ENCODE measurements around the gene PBX1. TPM values are rescaled to one million over a fixed set of nuclear protein-coding genes. Genes with fewer than 3 reads are reported as not detected.
"Not testable (repeated sequence)": the region's sequence is repeated elsewhere in the genome, so short reads cannot be mapped to it uniquely, and the experiment has no call there.

PBX1 gene
- total RNA-seq = 100 to 1,000 TPM in 5 of 8 experiments, 10 to 100 TPM in 3; 27.8 to 268 (median 147) TPM

DNA sequence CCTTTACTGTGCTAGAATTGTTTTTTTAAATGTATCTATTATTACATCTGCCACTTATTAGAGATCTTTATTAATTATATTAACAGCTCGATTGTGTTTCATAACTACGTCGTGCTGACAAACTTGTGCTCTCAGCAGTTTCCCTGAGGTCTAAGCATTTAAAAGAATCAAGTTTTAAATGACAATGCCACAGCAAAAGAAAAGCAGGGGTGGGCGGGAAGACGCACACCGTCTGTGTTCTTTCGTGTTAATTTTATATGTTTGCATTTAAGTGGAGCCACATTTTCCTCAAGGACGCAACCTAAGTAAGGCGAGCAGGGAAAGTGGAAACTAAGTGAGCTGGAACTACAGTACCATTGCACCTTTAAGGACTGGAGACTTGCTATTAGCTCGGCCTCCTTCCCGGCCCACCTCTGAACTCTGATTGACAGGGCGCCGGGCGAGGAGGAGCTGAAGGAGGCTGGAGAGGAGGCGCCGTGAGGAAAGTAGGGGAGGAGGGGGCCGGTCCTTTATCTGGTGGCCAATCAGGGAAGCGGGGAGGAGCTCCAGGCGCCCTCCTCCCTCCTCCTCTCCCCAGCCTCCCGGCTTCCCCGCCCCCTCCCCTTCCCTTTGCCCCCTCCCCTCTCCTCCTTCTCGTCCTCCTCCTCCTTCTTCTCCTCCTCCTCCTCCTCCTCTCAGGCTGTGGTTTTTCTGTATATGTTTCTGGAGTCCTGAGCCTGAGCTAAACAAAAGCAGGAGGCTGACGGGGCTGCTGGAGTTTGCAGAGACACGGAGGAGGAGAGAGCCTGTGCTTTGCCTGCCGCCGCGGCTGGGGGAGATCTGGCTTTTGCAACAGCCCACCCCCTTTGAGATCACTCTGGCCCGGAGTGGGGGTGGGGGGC lies at the start of gene PBX1:
TSS of gene PBX1 (plus strand) at position 724 of the 881 bp plus-strand sequence.
- 0 to 10% (median 1%) methylated on average over 2 to 13 of the region's 28 CpGs for WGBS, 10 experiments
- Histone ChIP-seq H3K27ac (peak within 1 kb of the TSS; percentile 80), H3K4me3 (peak within 1 kb of the TSS; percentile 57 to 94 (median 70)), H3K4me1 (replicated peaks in 1 of 2) (peaks cover 0 to 8% of the 10 kb centered on the region in 2 donors)
- in situ Hi-C loops (cut with MboI; ENCODE audit: low pct_unique_long_range_greater_than_20kb in 2 of 9, low sequenced_read_pairs in 9 of 9, unreplicated experiment in 9 of 9) = loop anchor here in 2 of 9 experiments (25.0 kb wide), 1 partner anchor 504 kb away; no protein-coding TSS in a partner anchor
- peak; percentile 96 to 99 (median 98) for ATAC-seq (replicated peaks in 6 of 8)

DNA sequence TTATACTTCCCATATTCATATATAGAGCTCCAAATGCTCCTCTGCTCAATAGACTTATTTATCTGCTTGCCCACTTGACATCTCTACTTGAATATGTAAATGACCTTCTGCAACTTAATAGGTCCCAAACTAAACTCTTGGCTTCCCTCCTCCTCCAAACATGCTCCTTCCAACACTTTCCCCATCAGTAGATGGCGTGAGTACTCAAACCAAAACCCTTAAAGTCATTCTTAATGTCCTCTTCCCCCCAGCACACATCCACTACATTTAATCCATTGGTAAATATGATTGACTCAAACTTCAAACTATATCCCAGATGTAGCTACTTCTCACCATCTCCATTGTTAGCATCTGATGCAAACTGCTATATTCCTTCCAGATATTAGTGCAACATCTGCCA lies 48.5 kb upstream of the PBX1 start:
- peak in 3 of 8 experiments; percentile 27 to 62 (median 29) for ATAC-seq (replicated peaks in 6 of 8)

DNA sequence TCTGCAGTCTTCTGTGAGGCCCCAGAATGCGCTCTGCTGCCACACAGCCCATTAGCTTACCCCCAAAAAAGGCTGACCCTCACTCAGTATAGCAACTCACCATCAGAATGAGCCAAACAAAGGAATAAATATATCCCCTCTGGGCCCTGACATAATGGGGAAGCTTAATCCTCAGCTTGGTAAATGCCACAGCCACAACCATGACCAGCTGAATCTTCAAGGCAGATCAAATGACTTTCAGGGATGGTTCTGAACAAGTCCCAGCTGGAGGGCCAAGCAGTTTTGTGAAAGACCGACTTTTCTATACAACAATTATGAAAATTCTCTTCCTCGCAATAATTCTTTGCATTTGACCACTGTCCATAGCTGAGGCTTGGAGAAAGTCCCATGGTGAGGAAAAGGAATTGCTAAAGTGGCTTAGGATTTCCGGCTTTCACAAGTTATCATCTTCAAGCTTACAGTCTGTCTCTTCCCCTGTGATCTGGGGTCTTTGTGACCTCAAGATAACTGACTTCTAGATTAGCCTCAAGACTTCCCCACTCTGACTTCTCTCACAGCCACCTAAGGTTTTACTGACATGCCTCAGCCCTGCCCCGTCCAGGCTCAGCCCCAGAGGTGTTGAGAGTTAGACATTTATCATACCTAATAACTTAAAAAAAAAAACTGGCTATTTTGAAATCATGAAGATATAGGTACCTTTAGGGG lies 47.8 kb upstream of the PBX1 start:
- in situ Hi-C loops (cut with MboI; ENCODE audit: low pct_unique_long_range_greater_than_20kb in 2 of 9, low sequenced_read_pairs in 9 of 9, unreplicated experiment in 9 of 9) = no loop called here
- no peak for ATAC-seq (replicated peaks in 6 of 8)
- Histone ChIP-seq H3K4me1 (replicated peaks in 1 of 2) (peaks cover 11 to 13% of the 10 kb centered on the region in 2 donors), H3K4me3 (no peak overlapping the region), H3K27ac (no peak overlapping the region)
- 20 to 100% (median 81%) methylated on average over 1 to 5 of the region's 5 CpGs; no CpG with 5 or more reads in 1 of the 10 experiments for WGBS, 10 experiments

More for the DNA sequence above, 48.5 kb upstream of the PBX1 start:
- Histone ChIP-seq H3K27ac (no peak overlapping the region), H3K4me1 (replicated peaks in 1 of 2) (peaks cover 4 to 6% of the 10 kb centered on the region in 2 donors), H3K4me3 (no peak overlapping the region)
- in situ Hi-C loops (cut with MboI; ENCODE audit: low pct_unique_long_range_greater_than_20kb in 2 of 9, low sequenced_read_pairs in 9 of 9, unreplicated experiment in 9 of 9) = no loop called here
- WGBS, 10 experiments = 43 to 100% (median 89%) methylated on average over 1 of the region's 1 CpG; no CpG with 5 or more reads in 2 of the 10 experiments

DNA sequence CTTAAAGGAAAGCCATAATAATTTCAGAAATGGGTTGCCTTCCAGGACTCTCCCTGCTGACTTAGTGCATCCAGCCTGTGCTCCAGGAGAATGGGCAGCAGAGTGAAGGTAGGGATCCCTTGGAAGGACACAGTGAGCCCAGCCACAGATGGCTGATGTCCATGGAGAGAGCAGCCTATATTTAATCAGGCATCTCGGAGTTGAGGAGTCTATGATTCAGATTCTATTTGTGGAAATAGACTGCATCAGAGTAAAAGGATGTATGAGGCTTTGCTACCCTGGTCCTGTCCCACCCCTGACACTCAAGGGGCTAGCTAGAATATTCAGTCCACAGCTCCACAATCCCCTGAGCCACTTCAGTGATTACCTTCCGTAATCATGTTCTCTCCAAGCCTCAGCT lies 43.8 kb upstream of the PBX1 start:
- peak overlapping the region; percentile 45 to 68 for H3K27ac ChIP-seq
- no peak overlapping the region for H3K4me3 ChIP-seq
- WGBS, 10 experiments = 61 to 100% (median 94%) methylated on average over 1 to 2 of the region's 2 CpGs; no CpG with 5 or more reads in 3 of the 10 experiments
- in situ Hi-C loops (cut with MboI; ENCODE audit: low pct_unique_long_range_greater_than_20kb in 2 of 9, low sequenced_read_pairs in 9 of 9, unreplicated experiment in 9 of 9) = no loop called here
- peaks cover 33 to 39% of the 10 kb centered on the region in 2 donors for H3K4me1 ChIP-seq (replicated peaks in 1 of 2)
- peak in 2 of 8 experiments; percentile 14 to 30 for ATAC-seq (replicated peaks in 6 of 8)

DNA sequence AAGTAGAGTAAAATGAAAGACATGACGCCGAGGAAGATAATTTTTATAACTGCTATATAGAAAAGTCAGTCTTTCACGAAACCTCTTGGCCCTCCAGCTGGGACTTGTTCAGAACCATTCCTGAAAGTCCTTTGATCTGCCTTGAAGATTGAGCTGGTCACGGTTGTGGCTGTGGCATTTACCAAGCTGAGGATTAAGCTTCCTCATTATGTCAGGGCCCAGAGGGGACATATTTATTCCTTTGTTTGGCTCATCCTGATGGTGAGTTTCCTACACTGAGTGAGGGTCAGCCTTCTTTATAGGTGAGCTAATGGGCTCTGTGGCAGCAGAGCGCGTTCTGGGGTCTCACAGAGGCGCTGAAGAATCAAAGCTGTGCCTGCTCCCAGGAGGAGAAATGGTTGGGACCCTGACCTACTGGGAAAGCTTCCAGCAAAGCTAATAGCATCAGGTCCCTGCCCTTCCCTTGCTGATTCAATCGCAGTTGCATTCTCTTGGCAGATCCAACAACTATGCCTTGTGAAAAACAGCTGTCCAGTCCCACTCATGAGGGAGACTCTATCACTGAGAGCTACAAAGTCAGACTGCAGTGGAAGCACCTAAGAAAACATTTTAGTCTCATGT lies 43.2 kb upstream of the PBX1 start:
- Histone ChIP-seq H3K27ac (peak overlapping the region; percentile 45 to 68), H3K4me1 (replicated peaks in 1 of 2) (peaks cover 33 to 39% of the 10 kb centered on the region in 2 donors), H3K4me3 (no peak overlapping the region)
- 33 to 89% (median 66%) methylated on average over 3 to 8 of the region's 8 CpGs; no CpG with 5 or more reads in 2 of the 10 experiments for WGBS, 10 experiments
- peak; percentile 13 to 93 (median 56) for ATAC-seq (replicated peaks in 6 of 8)
- in situ Hi-C loops (cut with MboI; ENCODE audit: low pct_unique_long_range_greater_than_20kb in 2 of 9, low sequenced_read_pairs in 9 of 9, unreplicated experiment in 9 of 9) = no loop called here

DNA sequence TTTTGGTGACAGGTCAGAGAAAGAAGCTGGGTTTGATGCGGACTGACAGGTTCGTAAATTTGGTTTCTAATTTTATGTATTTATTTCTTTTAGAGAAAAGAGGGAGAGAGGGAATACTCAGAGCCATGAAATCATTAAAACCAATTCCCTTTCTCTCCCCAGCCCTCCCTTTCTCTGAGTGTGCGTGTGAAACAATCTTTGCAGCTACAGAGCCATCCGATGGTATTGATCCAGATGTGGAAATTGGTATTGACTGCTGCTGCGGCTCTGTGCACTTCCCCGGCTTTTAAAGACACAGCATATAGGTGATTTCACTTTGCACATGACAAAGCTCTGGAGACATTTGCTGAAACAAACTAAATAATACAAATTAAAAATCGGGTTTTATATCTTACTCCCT lies 42.4 kb upstream of the PBX1 start:
- 40 to 81% (median 61%) methylated on average over 1 to 7 of the region's 7 CpGs; no CpG with 5 or more reads in 1 of the 10 experiments for WGBS, 10 experiments
- peaks cover 33 to 39% of the 10 kb centered on the region in 2 donors for H3K4me1 ChIP-seq (replicated peaks in 1 of 2)
- in situ Hi-C loops (cut with MboI; ENCODE audit: low pct_unique_long_range_greater_than_20kb in 2 of 9, low sequenced_read_pairs in 9 of 9, unreplicated experiment in 9 of 9) = no loop called here
- ATAC-seq (replicated peaks in 6 of 8) = peak in 5 of 8 experiments; percentile 64 to 88 (median 76)
- no peak overlapping the region for H3K4me3 ChIP-seq
- peak overlapping the region; percentile 45 to 68 for H3K27ac ChIP-seq

- ATAC-seq (replicated peaks in 6 of 8) = peak in 5 of 8 experiments; percentile 49 to 79 (median 71)
- no peak overlapping the region for H3K27ac ChIP-seq
- 0 to 100% (median 48%) methylated on average over 1 to 3 of the region's 3 CpGs; no CpG with 5 or more reads in 1 of the 10 experiments for WGBS, 10 experiments
- H3K4me3 ChIP-seq = no peak overlapping the region
- peaks cover 33 to 39% of the 10 kb centered on the region in 2 donors for H3K4me1 ChIP-seq (replicated peaks in 1 of 2)
- in situ Hi-C loops (cut with MboI; ENCODE audit: low pct_unique_long_range_greater_than_20kb in 2 of 9, low sequenced_read_pairs in 9 of 9, unreplicated experiment in 9 of 9) = no loop called here
These were observed 40.2 kb upstream of the PBX1 start for GRCh38 chr1:164518692-164519332.

DNA sequence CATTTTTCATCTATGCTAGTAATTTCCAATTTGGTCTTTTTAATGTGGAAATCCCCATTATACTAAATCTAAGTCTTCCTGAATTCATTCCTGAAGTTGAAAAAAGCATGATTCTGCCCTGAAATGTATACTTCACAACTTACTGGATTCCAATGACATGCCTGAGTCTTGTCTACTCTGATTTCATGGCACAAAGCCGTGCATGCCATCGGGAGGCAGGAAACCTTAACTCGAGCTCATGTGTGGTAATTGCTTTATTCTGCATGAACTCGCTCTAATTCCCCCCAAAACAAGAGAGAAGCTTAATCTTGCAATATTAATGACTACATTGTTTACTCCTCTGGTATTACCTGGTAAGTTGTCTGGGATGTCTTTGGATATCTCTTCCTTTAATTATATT lies 39.6 kb upstream of the PBX1 start:
- ATAC-seq (replicated peaks in 6 of 8) = no peak
- Histone ChIP-seq H3K27ac (no peak overlapping the region), H3K4me1 (replicated peaks in 1 of 2) (peaks cover 33 to 39% of the 10 kb centered on the region in 2 donors), H3K4me3 (no peak overlapping the region)
- 76 to 100% (median 88%) methylated on average over 1 to 4 of the region's 4 CpGs; no CpG with 5 or more reads in 1 of the 10 experiments for WGBS, 10 experiments
- in situ Hi-C loops (cut with MboI; ENCODE audit: low pct_unique_long_range_greater_than_20kb in 2 of 9, low sequenced_read_pairs in 9 of 9, unreplicated experiment in 9 of 9) = no loop called here

DNA sequence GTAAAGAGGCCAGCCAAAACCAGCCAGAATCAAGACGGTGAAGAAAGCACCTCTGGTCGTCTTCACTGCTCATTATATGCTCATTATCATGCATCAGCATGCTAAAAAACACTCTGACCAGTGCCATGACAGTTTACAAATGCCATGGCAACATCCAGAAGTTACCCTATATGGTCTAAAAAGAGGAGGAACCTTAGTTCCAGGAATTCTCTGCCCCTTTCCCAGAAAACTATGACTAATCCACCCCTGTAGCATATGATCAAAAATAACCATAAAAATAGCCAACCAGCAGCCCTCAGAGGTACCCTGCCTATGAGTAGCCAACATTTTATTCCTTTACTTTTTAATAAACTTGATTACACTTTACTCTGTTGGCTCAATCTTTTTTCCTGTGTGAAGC lies 34.2 kb upstream of the PBX1 start:
- peak in 5 of 8 experiments; percentile 15 to 99 (median 81) for ATAC-seq (replicated peaks in 6 of 8)
- 33 to 74% (median 57%) methylated on average over 1 to 2 of the region's 2 CpGs; no CpG with 5 or more reads in 5 of the 10 experiments for WGBS, 10 experiments
- H3K4me3 ChIP-seq = no peak overlapping the region
- no peak overlapping the region for H3K27ac ChIP-seq
- in situ Hi-C loops (cut with MboI; ENCODE audit: low pct_unique_long_range_greater_than_20kb in 2 of 9, low sequenced_read_pairs in 9 of 9, unreplicated experiment in 9 of 9) = no loop called here
- no peaks in the 10 kb centered on the region for H3K4me1 ChIP-seq (replicated peaks in 1 of 2)

DNA sequence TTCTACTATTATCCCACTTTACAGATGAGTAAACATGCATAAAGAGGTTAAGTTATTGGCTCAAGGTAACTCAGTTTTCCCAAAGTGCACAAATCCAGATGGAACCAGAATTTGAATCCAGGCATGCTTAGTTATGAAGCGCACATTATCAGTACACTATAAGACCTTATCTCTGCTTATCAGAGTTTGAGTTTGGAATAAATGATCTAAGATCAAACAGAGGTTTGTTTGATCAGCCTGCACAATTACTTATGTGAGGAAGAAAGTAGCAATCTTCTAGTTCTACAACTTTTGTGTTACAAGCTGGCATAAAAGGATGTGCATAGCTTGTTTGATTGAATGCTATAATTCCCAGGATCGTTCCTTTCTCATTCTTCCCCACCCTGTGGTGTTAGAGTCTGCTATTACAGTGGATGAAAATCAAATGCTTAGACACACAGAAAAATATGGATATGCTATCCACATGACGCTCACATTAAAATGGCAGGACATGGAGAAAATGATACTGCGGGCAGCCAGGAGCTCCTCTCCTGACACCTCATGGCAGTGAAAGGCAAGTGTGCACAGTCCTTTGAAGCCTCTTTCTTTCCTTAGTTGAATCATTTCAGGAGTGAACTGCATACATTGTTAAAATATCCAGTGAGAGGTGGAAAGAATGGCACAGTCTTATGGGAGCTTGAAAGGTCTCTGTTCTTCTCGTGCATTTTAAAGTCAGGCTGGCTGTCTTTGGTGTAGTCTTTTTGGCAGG lies 23.9 kb upstream of the PBX1 start:
- ATAC-seq (replicated peaks in 6 of 8) = peak in 5 of 8 experiments; percentile 19 to 54 (median 39)
- no peak overlapping the region for H3K27ac ChIP-seq
- no peak overlapping the region for H3K4me3 ChIP-seq
- in situ Hi-C loops (cut with MboI; ENCODE audit: low pct_unique_long_range_greater_than_20kb in 2 of 9, low sequenced_read_pairs in 9 of 9, unreplicated experiment in 9 of 9) = no loop called here
- peaks cover 6 to 16% of the 10 kb centered on the region in 2 donors for H3K4me1 ChIP-seq (replicated peaks in 1 of 2)
- WGBS, 10 experiments = 61 to 100% (median 90%) methylated on average over 2 to 5 of the region's 5 CpGs; no CpG with 5 or more reads in 1 of the 10 experiments

GRCh38 chr1:164552463-164552988 lies 6.5 kb upstream of the PBX1 start:
- in situ Hi-C loops (cut with MboI; ENCODE audit: low pct_unique_long_range_greater_than_20kb in 2 of 9, low sequenced_read_pairs in 9 of 9, unreplicated experiment in 9 of 9) = loop anchor here in 2 of 9 experiments (25.0 kb wide), 1 partner anchor 510 kb away; no protein-coding TSS in a partner anchor
- not testable (repeated sequence) for ATAC-seq (replicated peaks in 6 of 8); H3K4me1 ChIP-seq (replicated peaks in 1 of 2); H3K27ac ChIP-seq; H3K4me3 ChIP-seq
- WGBS, 10 experiments = 95 to 100% (median 98%) methylated on average over 2 to 8 of the region's 8 CpGs; no CpG with 5 or more reads in 1 of the 10 experiments
